A673 (cell line): ENCODE measurements around the gene JAKMIP1.

Experiments used
- EZH2 ChIP-seq: fragments of 200-600 bp; sonication (generic); IDR thresholded peaks from 2 replicates; pipeline ENCODE4 v1.6.1; 2017; ENCODE audit warnings: borderline replicate concordance, low read depth, mild to moderate bottlenecking, mixed read lengths, antibody characterized with exemption, low read length; ENCODE audit not compliant: poor library complexity, severe bottlenecking
- TF ChIP-seq, protein P1 (sequence below): fragments of 300-800, 200-600 bp; sonication (generic); conservative IDR thresholded peaks from 2 replicates; pipeline ENCODE4 v1.5.1; 2017; ENCODE audit warnings: low read depth, mild to moderate bottlenecking, antibody characterized with exemption, low read length, moderate library complexity, mixed read lengths

DNA sequence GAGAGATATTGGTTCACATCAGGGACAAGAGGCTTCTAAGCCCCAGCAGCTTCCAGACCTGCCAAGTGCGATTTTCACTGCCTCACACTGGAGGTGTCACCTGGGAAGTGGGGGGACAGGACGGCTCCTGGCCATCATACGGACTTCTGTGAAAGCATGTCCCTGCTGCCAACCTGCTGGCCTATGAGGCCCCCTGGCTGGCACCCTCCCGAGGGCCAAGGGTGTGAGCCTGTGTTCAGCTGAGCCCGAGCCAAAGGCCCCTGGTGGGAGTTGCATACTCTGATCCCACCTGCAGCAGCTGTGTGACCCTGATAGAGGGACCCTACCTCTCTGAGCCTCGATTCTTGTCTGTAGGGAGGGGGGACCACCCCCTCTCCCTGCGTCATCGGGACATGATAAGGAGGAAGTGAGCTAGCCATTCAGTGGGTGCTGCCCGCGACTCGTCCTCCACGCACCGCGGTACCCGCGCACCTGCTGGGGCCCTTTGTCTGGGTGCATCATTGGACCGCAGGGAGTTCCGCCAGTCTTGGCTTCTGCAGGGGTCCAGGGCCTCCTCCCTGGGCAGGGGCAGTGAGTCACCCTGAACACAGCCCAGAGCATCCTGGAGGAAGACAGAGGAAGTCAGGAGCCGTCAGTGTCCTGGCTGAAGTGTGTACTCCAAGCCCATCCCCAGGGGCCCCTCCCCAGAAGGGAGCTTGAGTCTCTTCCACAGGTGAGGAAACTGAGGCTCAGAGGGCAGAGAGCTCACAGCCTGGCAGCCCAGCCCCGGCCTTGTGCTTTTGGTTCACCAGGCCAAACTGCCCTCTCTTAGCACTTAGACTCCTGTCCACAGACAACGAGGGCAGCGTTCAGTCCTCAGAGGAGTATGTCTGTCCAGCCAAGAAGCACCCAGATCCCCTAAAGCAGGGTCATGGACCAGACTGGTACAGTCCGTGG is 206.2 kb downstream of the JAKMIP1 start:
- TF ChIP-seq, protein P1, sequence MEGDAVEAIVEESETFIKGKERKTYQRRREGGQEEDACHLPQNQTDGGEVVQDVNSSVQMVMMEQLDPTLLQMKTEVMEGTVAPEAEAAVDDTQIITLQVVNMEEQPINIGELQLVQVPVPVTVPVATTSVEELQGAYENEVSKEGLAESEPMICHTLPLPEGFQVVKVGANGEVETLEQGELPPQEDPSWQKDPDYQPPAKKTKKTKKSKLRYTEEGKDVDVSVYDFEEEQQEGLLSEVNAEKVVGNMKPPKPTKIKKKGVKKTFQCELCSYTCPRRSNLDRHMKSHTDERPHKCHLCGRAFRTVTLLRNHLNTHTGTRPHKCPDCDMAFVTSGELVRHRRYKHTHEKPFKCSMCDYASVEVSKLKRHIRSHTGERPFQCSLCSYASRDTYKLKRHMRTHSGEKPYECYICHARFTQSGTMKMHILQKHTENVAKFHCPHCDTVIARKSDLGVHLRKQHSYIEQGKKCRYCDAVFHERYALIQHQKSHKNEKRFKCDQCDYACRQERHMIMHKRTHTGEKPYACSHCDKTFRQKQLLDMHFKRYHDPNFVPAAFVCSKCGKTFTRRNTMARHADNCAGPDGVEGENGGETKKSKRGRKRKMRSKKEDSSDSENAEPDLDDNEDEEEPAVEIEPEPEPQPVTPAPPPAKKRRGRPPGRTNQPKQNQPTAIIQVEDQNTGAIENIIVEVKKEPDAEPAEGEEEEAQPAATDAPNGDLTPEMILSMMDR = no peak
- no peak for TF ChIP-seq EZH2
